Effector CD8-positive, alpha-beta T cell (primary cell): Measurements from ENCODE around the gene JMJD8.
A peak's percentile ranks its signal among the peaks of the same experiment; 100 is the strongest.

Experiments used
- DNase-seq: peaks from one replicate; lab custom pipeline; 2025; lab: John Stamatoyannopoulos, UW

JMJD8 gene

GRCh38 chr16:675884-676564, 8.1 kb downstream of the JMJD8 start:
- no peak for DNase-seq

- no peak for DNase-seq
Observed at GRCh38 chr16:674968-675883, 8.9 kb downstream of the JMJD8 start, which contains the start of gene RHBDL1. Gene RHBDL1, plus strand, starts transcription at chr16:675671. Its CDS starts 120 bp downstream, at chr16:675791.

DNA sequence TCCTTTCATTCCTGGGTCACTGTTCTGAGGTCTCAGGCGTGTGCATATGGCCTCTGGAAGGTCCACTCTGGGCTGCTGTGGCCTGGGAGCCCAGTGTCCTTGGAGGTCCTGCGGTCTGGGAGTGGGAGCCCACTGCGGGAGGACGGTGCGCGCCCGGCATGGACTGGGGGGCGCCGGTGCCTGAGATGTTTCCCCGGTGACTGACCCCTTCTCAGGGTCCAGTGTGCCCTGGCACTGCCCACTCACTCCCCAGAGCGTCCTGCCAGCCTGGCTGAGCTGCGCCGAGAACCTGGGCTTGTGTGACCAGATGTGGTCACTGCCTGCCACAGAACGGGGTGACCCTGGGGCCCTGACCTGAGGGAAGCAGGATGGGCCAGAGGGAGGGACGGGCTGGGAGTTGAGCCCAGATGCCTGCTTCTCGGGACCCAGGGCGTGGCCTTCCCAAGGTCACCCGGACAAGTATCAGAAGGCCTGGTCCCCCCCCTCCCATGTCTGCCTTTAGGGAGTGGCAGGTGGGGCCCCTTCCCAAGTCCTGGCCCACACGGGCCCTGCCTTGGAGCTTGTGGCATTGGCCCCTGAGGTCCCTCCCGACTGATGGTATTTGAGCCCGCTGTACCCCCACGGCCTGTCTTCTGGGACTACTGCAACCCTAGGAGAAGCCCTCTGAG, 9.8 kb downstream of the JMJD8 start:
- DNase-seq = no peak

- DNase-seq = no peak
Observed at GRCh38 chr16:673399-673991, 10.6 kb downstream of the JMJD8 start.

DNA sequence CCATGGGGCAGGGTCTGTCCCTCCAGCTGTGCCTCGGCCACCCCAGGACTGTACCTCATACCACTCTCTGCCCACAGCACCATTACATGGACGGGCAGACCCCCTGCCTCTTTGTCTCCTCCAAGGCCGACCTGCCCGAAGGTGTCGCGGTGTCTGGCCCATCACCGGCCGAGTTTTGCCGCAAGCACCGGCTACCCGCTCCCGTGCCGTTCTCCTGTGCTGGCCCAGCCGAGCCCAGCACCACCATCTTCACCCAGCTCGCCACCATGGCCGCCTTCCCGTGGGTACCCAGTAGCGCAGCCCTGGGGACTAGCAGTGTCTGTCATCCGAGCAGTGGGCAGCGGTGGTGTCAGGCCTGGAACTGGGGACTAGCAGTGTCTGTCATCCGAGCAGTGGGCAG, 11.3 kb downstream of the JMJD8 start:
- no peak for DNase-seq

GRCh38 chr16:672371-672770, 11.8 kb downstream of the JMJD8 start:
- no peak for DNase-seq

- no peak for DNase-seq
Observed at GRCh38 chr16:671353-672131, 12.6 kb downstream of the JMJD8 start.

- no peak for DNase-seq
Observed at GRCh38 chr16:670485-671352, 13.4 kb downstream of the JMJD8 start.

DNA sequence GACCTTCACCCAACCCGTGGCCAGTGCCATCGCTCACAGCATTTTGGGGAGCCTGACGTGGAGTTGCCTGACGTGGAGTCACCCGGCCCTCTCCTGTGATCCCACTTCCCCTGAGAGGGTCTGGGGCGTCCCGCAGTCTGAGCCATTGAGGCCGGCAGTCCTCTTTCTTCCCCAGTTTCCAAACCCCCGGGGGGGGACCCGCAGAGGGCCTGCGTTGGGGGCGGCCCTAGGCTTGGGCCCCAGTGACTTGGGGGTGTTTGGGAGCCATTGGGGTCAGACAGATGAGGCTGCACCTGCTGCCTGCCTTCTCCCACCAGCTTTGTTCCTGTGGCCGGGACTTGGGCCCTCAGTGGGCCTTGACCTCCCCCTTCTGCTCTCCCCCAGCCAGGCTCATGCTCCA, 14.5 kb downstream of the JMJD8 start:
- no peak for DNase-seq

- no peak for DNase-seq
Observed at GRCh38 chr16:668519-669171, 15.5 kb downstream of the JMJD8 start.

- peak; percentile 71 for DNase-seq
Observed at GRCh38 chr16:667780-668518, 16.2 kb downstream of the JMJD8 start, which contains the start of gene RHOT2. Gene RHOT2, plus strand, starts transcription at chr16:668132. Its CDS starts 68 bp downstream, at chr16:668200.

- no peak for DNase-seq
Observed at GRCh38 chr16:667113-667779, 16.9 kb downstream of the JMJD8 start.

DNA sequence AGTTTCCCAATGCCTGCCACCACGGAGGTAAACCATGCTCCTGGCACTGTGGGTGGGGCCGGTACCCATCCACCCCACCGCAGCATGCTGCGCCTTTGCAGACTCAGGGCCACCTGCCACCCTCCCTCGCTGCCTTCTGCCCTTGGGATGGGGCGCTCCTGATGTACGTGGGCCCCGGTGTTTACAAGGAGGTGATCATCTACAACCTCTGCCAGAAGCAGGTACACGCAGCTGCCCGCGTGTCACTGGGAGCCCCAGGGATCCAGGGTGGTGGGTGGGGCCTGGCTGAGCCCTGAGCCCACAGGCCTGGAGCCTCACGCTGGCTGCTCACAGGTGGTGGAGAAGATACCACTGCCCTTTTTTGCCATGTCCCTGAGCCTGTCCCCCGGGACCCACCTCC, 17.6 kb downstream of the JMJD8 start:
- DNase-seq = no peak

GRCh38 chr16:662597-662996, 21.5 kb downstream of the JMJD8 start:
- DNase-seq = no peak

DNA sequence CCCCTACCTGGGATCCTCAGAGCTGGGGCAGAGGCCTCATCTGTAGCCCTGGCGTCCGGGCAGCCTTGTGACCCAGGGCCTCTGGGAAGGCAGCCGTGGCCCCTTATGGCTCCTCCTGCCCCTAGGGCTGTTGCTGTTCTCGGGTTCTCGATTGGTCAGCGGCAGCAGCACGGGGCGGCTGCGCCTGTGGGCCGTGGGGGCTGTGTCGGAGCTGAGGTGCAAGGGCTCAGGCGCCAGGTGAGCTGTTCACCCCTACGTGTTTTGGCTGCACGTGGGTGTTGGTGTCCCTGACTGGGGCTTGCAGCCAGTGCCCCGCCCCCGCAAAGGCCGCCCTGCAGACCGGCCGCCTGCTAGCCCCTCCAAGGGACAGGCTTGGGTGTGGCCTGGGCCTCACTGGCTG, 22.0 kb downstream of the JMJD8 start:
- no peak for DNase-seq

DNA sequence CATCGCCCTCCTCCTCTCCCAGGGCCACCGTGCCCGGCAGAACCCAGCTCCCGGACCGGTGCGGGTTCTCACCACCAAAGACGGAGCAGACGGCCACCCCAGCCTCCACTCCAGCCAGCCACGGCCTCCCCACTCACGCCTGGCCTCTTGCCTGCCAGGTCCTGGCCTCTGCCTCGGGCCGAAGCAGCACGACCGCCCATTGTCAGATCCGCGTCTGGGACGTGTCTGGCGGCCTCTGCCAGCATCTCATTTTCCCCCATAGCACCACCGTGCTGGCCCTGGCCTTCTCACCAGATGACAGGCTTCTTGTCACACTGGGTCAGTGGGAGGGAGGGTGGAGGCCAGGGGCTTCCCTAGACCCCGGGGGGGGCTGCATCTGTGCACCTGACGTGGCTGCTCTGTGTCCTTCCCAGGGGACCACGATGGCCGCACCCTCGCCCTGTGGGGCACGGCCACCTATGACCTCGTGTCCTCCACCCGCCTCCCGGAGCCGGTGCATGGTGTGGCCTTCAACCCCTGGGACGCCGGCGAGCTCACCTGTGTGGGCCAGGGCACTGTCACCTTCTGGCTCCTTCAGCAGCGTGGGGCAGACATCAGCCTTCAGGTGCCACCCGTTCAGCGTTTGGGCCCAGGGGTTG, 22.8 kb downstream of the JMJD8 start:
- DNase-seq = no peak

- peak; percentile 61 for DNase-seq
Observed at GRCh38 chr16:660459-661183, 23.5 kb downstream of the JMJD8 start.
